SK-N-DZ (cell line): ENCODE data around the gene PAQR5.
"Not testable (repeated sequence)": the region's sequence is repeated elsewhere in the genome, so short reads cannot be mapped to it uniquely, and the experiment has no call there.

ENCODE experiments used
- DNase-seq: peaks from one replicate; pipeline ENCODE4 v3.0.0-alpha.2; 2015; ENCODE audit warnings: low spot score

PAQR5 gene

DNA sequence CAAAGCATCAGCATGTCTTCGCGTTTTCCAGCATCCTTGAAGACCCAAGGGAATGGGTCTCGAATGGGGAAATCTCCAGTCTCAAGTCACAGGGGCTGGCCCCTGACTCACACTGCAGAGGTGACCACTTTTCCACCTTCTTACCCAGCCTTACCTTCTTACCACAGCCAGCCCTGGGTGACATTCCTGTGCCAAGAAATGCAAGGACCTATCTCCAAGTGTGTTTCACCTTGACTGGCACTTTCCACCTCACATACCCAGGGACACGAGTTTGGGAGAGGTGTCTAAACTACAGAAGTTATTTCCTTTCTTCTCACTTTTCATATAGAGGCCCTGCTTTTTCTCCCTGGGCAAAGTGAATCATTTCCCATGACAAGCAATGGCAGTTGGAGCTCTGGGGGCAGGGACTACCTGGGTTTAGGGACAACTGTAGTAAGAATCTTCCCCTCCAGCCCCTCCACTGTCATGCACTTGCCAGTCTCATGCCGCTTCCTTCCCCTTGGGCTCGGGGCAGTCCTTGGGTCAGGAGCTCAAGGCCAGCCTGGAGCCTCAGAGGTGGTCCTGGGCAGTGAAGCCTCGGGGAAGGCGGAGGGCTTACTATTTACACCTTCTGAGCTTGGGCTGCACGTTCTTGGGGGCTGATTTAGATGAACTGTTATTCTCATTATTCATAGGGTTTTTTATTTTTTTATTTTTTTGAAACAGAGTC lies 16.8 kb downstream of the PAQR5 start:
- DNase-seq = no peak

DNA sequence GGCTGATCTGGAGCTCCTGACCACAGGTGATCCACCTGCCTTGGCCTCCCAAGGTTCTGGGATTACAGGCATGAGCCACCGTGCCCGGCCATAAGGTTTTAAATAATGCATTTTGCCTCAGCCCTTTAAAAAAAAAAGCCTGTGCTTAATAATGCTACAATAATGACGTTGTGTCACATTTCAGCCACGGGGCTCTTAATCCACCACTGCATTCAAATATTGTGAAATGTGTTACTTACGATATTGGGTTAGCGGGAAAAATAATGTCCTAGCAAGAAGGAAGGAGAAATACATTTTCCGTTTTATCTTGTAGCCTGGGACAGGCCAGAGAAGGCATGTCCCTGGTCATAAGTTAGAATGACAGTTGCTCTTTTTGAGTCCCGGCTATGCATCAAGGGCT lies 17.6 kb downstream of the PAQR5 start:
- DNase-seq = no peak

DNA sequence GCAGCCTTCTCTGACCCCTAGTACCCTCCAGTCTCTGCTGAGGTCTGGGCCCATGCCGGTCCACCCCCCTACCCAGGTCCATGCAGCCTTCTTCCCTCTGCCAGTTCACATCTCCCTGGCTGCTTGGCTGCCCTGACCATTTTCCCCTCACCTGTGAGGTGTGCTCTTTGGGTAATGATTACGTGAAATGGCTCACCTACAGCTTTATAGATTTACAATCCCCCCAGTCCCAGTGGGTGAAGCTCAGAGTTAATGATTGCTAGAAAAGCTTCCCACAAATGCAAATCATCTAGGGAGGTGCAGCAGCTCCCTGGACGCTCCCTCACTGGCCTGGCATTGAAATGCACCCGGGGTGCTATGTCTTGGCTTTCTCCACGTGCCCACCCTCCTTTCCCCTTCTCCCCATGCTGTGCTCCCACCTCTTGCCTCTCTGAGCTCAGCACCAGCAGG lies 18.7 kb downstream of the PAQR5 start:
- DNase-seq = no peak

DNA sequence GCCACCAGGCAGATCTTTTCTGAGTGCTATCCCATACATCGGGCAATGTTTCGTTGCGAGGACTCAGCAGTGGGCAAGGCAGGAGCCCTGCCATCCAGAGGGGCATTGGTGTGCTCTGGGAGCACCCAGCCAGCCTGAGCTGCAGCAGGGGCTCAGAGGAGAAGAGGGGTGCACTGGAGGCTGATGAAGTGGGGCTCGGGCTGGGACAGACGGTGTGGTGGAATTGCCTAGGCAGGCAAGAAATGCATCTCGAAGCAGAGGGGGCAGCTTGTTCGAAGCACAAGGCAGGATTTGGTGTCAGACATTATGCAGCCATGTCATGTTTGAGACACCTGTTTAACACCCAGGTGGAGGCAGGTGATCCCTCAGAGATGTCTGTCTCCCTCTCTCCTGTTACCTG lies 19.3 kb downstream of the PAQR5 start:
- no peak for DNase-seq

DNA sequence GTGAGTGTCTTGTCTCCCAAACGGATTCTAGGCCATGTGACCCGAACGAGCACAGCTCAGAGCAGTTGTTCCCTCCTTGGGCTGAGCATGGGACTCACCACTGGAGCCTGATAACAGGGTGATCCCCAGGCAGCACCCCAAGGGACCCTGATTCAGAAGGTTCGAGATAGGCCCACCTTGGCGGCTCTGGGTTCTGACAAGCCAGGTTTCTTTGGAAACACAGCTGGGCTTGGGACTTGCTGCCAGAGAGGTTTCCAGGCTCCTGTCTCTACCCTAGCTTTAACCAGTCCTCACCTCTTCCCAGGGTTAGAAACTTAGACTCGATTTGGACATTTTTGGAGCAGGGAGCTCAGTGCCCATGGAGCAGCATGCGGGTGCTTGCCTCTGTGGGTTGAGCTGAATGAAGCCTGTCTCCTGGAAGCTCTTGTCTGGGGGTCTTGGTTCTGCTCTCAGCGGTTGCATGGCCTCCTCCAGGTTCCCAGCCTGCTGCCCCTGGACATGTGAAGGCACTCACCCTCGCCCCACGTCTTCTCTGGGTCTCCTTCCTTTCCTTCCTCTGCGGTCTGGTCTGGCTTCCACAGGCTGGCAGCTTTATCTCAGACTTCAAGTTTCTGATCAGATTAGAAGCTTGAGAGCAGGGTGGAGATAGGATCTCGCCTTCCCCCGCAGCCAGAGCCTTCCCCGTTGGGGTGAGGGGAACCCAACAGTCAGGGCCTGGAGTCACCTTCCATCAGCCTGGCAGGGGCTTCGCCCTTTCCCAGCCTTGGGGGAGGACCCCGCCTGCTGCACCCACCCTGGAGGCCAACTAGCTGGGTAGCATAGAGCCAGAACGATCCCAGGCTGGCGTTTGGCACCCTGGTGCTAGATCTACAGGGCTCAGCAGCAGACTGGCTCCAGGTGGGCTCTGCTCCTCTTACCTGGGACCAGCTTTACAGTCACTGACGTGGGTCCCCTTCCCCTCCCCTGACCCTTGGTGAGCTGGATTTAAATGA lies 21.0 kb downstream of the PAQR5 start:
- peak; percentile 74 for DNase-seq

DNA sequence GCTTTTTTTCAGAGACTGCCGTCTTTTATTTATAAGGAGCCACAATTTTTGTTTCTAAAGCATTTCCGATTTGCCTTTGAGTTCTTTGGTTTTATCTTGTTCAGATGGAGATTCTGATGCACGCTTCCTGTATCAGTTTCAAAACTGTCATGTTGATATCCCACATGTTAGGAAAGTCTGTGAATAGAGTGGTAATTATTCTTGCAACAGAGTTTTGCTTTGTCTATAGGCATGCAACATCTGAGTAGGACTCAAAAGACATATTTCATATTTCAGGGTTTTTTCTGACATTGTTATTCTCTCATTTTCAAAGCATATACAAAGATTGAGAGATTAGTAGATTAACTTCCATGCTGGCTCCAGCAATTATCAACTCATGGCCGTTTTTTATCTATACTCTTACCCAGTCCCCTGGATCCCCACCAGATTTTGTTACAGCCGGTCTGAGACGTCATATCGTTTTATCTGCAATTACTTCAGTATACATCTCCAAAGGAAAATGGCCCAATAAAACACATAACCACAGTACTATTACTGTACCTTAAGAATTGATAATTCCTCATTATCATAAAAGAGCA lies 22.4 kb downstream of the PAQR5 start:
- DNase-seq = no peak

DNA sequence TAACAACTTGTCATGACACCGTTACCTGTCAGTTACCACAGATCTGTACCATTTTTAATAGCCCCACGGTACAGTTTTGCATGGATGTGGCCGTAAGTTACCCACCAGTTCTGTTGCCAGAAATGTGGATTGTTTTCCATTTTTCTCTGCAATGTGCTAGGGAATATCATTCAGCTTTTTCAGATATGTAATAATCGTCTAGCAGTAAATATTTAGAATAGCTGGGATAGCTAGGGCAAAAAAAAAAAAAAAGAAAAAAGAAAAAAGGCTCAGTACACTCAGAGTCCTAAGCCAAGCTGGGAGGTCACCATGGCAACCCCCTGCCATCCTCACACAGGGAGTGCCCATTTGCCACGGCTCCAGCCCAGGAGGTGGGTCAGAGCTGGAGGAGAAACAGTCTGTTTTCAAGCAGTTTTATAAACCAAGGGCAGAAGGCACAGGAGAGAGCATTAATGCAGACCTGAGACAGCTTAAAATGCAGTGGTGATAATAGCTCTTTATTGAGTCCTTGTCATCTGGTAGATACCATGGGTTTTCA lies 25.2 kb downstream of the PAQR5 start:
- no peak for DNase-seq

DNA sequence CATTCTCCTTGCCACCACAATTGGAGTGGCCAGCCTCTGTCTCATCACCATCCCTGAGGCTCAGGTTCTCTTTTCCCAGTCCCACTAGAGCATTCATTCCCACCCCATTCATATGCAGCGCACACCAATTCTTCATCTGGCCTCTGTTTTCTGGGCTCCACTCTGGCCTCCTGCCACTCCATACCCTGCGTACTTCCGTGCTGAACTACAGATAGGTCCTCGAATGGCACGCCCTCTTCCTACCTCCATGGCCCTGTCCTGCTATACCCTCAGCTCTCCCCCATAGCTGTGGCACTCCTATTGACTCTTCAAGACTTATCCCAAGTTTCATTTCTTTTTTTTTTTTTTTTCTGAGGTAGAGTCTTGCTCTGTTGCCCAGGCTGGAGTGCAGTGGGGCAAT lies 25.9 kb downstream of the PAQR5 start:
- DNase-seq = no peak

DNA sequence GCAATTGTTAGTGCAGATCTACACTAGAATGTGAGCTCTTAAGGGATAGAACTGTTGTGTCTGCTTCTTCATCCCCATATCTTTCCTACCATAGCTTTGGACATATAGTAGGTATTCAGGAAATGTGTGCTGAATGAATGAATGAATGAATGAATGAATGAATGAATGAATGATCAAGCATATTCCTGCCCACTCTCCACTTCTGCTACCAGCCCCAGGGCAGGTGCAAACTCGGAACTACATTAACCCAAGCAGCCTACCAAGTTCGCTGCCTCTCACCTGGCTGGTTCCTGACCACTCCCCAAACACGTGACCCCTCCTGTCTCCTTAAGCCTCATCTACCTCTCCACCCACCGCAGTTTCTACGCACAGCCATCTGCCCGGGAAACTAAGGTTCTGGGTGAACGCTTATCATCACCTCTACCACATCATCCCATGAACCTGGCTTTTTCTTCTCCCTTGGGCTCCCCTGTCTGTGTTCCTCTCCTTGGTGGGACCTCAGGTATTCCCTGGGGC lies 26.8 kb downstream of the PAQR5 start:
- no peak for DNase-seq

DNA sequence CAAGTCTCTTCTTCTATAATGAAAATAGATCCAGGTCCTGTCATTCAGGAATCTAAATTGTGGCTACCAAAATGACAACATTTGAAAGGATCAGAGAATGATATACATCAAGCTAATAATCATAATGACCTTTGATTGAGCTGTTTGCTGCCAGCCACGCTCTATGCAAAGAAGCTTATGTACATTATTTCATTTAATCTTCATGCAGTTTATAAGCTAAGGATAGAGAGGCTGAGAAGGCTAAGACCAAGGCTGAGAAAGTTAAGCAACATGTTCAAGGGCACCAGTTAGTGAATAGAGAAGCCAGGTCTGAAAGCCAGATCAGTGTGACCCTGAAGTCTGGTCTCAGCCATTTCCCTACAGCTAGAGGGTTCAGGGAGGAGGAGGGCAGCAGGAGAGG lies 29.4 kb downstream of the PAQR5 start:
- no peak for DNase-seq

DNA sequence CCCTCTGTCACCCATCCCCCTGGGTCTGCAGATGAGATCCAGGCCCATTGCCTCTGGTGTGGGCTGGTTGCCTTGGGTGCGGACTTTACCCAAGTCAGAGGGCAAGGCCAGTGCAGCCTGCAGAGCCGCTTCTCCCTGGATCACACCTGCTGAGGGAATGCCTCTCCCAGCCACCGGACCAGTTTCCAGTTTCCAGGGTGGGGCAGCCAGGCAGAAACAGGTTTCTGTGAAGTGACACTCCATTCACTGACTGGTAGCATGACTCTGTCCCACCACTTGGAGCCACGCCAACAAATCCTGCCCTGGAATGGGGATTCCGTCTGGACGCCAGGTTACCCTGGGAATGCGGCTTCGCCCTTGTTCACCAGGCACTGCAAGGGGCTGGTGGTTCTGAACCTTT lies 30.0 kb downstream of the PAQR5 start:
- DNase-seq = no peak

DNA sequence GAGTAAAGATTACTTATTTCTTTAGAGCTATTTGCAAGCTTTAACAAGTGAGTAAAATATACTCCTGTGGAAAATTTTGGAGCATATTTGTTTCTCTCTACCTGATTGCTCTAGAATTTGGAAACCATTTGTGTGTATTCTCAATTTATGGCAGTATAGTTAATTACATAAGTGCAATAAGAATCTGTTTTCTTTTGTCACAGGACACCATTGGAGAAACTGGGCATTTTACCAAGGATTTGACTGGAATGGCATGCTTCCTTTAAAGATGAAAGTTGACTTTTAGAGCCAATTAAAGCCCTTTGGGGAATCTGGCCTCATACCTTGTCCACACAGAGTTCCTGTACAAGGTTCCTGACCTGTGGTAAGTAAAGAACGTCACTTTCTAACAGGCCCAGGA lies 38.4 kb downstream of the PAQR5 start:
- no peak for DNase-seq

DNA sequence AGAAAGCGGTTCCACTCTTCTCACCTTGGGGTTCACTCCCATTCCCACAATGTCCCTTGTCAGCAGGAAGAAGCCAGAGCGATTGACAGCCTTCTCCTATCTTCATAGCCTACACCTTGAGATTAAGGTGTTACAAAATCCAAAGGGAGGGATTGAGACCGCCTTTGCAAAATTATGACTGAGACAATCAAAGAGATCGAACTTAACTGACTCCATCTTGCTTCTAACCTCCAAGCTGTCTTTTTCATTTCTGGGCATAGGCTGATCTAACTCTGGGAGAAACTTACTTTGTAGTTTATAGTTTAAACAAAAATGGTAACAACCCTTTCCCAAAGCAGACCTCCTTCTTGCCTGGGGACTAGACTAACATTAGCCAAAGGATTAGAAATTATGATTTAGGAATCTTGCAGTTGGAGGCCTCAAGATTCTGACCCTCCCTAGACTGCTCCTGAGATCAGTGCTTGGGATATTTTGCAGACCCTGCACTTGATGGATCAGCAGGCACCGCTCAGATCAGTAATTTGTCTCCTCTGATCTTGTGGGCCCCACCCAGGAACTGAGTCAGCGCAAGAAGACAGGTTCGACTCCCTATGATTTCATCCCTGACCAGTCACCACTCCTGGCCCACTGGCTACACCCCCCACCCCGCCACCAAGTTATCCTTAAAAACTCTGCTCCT lies 40.0 kb downstream of the PAQR5 start:
- no peak for DNase-seq

DNA sequence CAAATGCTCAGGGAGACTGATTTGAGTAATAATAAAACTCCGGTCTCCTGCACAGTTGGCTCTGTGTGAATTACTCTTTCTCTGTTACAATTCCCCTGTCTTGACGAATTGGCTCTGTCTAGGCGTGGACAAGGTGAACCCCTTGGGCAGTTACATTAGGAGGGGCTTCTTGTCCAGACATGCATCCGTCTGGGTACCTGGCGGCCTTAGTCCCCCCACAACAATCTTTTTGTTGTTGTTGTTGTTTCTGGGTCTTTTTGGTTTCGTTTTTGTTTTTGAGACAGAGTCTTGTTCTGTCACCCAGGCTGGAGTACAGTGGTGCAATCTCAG lies 40.5 kb downstream of the PAQR5 start:
- not testable (repeated sequence) for DNase-seq

DNA sequence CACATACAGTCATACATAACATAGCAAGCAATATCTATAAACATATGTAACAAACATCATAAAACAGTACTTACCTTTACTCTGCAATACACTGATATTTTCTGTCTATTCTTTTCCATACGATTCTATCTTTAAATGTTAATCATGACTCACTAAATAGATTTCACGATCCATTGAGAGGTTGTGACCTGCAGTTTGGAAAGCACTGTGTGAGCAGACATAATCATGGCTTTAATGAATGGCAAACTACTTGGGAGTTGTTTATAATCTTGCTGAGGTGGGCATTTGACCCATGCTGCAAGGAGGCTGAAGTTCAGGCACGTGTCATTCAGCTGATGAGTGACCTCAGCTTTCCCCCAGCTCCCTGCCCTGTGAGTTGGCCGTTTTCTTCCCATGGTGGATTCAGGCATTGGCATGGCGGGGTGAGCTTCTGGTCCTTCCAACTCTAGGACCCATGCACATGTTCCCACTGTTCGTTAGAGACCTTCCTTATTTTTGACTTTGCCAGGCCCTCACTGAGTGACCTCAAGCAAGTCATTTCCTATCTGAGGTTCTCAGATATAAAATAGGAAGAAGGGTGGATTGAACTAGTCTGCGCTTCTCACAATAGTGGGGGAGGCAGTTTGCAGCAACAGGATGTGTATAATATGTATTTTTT lies 41.7 kb downstream of the PAQR5 start:
- DNase-seq = no peak

DNA sequence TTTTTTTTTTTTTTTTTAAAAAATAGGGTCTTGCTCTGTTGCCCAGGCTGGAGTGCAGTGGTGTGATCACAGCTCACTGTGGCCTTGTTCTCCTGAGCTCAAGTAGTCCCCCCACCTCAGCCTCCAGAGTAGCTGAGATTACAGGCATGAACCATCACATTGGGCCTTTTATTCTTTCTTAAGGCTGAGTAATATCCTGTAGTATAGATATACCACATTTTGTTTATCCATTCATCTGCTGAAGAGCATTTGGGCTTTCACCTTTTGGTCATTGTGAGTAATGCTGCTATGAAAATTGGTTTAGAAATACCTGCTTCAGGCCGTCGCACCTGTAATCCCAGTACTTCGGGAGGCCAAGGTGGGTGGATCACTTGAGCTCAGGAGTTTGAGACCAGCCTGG lies 42.6 kb downstream of the PAQR5 start:
- DNase-seq = no peak

DNA sequence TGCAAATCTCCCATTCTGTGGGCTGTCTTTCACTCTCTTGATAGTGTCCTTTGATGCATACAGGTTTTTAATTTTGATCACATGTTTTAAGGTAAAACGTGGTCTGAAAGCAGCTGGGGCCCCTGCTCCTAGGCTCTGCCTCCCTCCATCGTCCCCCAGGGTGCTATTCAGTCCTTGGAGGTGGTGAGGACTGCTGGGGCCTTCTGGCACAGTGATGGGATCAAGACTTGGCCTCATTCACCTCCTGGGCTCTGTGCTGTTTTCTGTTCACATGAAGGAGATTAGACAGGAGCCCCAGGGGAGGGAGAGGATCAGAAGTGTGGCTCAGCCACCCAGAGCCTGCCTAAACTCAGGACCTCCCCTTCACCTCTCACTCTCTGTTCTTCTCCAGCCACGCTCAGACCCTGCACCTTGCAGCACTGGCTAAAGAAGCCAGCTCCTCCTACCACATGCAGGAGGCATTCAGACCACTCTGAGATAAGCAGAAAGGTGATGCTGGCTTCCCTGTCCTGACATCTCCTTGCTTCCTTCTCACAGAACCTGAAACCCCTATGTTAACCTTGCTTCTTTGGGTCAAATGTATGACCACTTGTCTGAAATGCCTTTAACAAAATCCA lies 43.9 kb downstream of the PAQR5 start:
- peak; percentile 89 for DNase-seq

DNA sequence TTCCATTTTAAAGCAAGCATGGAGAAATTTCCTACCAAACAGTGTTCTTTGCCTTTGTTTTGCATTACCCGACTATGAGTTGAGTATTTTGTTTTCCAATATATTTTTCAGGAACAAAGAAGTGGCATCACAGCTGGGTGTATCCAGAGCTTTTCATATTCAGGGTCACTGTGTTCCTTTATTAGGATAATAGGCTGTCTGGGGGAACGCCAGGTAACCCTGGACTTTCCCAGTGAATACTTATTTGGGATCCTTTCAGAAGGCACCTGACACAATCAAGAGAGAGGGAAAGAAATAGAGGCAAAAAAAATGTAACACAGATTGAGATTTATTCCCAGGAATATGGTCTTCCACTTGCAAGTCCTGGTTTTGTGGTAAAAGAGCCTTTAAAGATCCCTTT lies 44.4 kb downstream of the PAQR5 start:
- DNase-seq = no peak

DNA sequence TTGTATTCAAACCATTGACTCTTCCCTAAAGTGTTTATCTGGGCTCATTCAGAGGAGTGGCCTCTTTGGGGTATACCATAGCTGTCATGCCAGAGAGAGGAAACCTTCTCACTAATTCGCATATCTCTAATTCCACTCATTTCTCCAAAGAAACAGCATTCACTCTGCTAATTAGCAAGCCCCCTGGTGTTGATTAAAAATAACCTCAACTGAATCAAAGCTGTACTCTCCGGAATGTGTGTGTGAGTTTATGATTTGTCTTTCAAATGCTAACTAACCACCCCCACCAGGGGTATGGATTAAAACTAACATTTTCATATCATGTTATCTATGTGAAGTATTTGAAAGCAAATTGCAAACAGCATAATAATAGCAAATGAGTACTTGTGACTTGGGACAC lies 45.5 kb downstream of the PAQR5 start:
- DNase-seq = no peak

DNA sequence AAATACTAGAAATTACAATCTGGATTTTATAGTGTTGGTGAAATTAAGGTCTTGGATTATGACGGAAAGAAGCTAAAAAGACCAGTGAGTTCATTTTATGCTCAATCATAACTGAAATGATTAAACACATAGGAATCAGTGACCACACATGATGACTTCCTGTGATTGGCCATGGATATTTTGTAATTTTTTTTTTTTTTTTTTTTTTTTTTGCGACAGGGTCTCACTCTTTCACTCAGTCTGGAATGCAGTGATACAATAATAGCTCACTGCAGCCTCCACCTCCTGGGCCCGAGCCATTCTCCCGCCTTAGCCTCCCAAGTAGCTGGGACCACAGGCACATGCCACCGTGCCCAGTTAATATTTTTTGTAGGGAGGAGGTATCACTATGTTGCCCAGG lies 47.4 kb downstream of the PAQR5 start:
- DNase-seq = no peak

DNA sequence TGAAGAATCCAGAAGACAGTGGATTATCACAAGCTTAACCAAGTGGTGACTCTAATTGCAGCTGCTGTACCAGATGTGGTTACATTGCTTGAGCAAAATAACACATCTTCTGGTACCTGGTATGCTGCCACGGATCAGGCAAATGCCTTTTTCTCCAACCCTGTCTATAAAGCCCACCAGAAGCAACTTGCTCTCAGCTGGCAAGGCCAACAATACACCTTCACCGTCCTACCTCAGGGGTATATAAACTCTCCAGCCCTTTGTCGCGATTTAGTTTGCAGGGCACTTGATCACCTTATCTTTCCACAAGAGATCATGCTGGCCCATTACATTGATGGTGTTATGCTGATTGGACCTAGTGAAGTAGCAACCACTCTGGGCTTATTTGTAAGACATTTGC lies 52.6 kb downstream of the PAQR5 start:
- no peak for DNase-seq
